Neural cell (in vitro differentiated cells): ENCODE results near the gene HSPB3. TPM values are rescaled to one million over a fixed set of nuclear protein-coding genes. Genes with fewer than 3 reads are reported as not detected.
A peak's percentile ranks its signal among the peaks of the same experiment; 100 is the strongest.
"Not testable (repeated sequence)": the region's sequence is repeated elsewhere in the genome, so short reads cannot be mapped to it uniquely, and the experiment has no call there.

ENCODE experiments used
- H2AFZ ChIP-seq: fragments of 200-600, 300-800 bp; sonication (generic), shearing (Covaris generic); 2 replicates; pipeline ENCODE4 v1.6.0; 2014; ENCODE audit warnings: low read depth, mild to moderate bottlenecking, antibody characterized with exemption, low read length, moderate library complexity
- H3F3A ChIP-seq: fragments of 200-600 bp; shearing (Covaris generic); 2 replicates; pipeline ENCODE4 v1.6.1; 2016; ENCODE audit warnings: mild to moderate bottlenecking, moderate library complexity, mixed read lengths, antibody characterized with exemption, low read length; ENCODE audit not compliant: insufficient read depth, poor library complexity, severe bottlenecking
- H3K27ac ChIP-seq: fragments of 200-600, 300-800 bp; sonication (generic), shearing (Covaris generic); 2 replicates; pipeline ENCODE4 v1.5.1; 2014; ENCODE audit warnings: mild to moderate bottlenecking, low read length, moderate library complexity
- H3K27me3 ChIP-seq: fragments of 300-800, 200-600 bp; sonication (generic), shearing (Covaris generic); 2 replicates; pipeline ENCODE4 v1.6.0; 2014; ENCODE audit warnings: mild to moderate bottlenecking, low read depth, low read length, moderate library complexity; ENCODE audit not compliant: insufficient read depth
- H3K36me3 ChIP-seq: fragments of 300-800, 200-600 bp; sonication (generic), shearing (Covaris generic); 2 replicates; pipeline ENCODE4 v1.5.1; 2014; ENCODE audit warnings: mild to moderate bottlenecking, antibody characterized with exemption, low read length, moderate library complexity; ENCODE audit not compliant: insufficient read depth
- H3K4me2 ChIP-seq: fragments of 300-800, 200-600 bp; sonication (generic), shearing (Covaris generic); 2 replicates; pipeline ENCODE4 v1.6.0; 2014; ENCODE audit warnings: mild to moderate bottlenecking, low read length
- H3K4me3 ChIP-seq: fragments of 300-800, 200-600 bp; sonication (generic), shearing (Covaris generic); 2 replicates; pipeline ENCODE4 v1.5.1; 2014; ENCODE audit warnings: mild to moderate bottlenecking, low read length, moderate library complexity
- H3K79me2 ChIP-seq: fragments of 200-600 bp; shearing (Covaris generic); replicated peaks from 2 replicates; pipeline ENCODE4 v1.6.0; 2014; ENCODE audit warnings: mild to moderate bottlenecking, low read length, moderate library complexity; ENCODE audit not compliant: insufficient read depth
- H3K9ac ChIP-seq: fragments of 300-800, 200-600 bp; sonication (generic), shearing (Covaris generic); 2 replicates; pipeline ENCODE4 v1.6.1; 2016; ENCODE audit warnings: mild to moderate bottlenecking, low read length, mixed read lengths
- H3K9me2 ChIP-seq: fragments of 200-600 bp; shearing (Covaris generic); 2 replicates; pipeline ENCODE4 v1.6.1; 2016; ENCODE audit warnings: mild to moderate bottlenecking, low read length, mixed read lengths; ENCODE audit not compliant: insufficient read depth
- H3K9me3 ChIP-seq: fragments of 200-600, 300-800 bp; sonication (generic), shearing (Covaris generic); 2 replicates; pipeline ENCODE4 v1.6.1; 2016; ENCODE audit warnings: mild to moderate bottlenecking, mixed run types, low read length, moderate library complexity, mixed read lengths
- H4K20me1 ChIP-seq: fragments of 200-600 bp; shearing (Covaris generic); 2 replicates; pipeline ENCODE4 v1.6.1; 2016; ENCODE audit warnings: mild to moderate bottlenecking, mixed run types; ENCODE audit not compliant: insufficient read depth
- CTCF ChIP-seq: fragments of 450-650 bp; IDR thresholded peaks from 2 replicates; pipeline ENCODE4 v1.5.1; 2014; ENCODE audit warnings: antibody characterized with exemption, mild to moderate bottlenecking, moderate library complexity; ENCODE audit not compliant: poor library complexity, severe bottlenecking
- EP300 ChIP-seq: fragments of 450-650 bp; conservative IDR thresholded peaks from 2 replicates; pipeline ENCODE4 v1.6.1; 2014; ENCODE audit warnings: antibody characterized with exemption, mild to moderate bottlenecking, moderate library complexity; ENCODE audit not compliant: poor library complexity, severe bottlenecking
- MXI1 ChIP-seq: fragments of 450-650 bp; conservative IDR thresholded peaks from 2 replicates; pipeline ENCODE4 v1.6.1; 2014; ENCODE audit warnings: antibody characterized with exemption, mild to moderate bottlenecking; ENCODE audit not compliant: poor library complexity, severe bottlenecking
- POLR2AphosphoS5 ChIP-seq: IDR thresholded peaks from 2 replicates; pipeline ENCODE4 v1.6.1; 2012
- RAD21 ChIP-seq: fragments of 450-650 bp; conservative IDR thresholded peaks from 2 replicates; pipeline ENCODE4 v1.6.1; 2014; ENCODE audit warnings: antibody characterized with exemption, mild to moderate bottlenecking, moderate library complexity
- SMC3 ChIP-seq: fragments of 450-650 bp; conservative IDR thresholded peaks from 2 replicates; pipeline ENCODE4 v1.6.1; 2014; ENCODE audit warnings: antibody characterized with exemption, mild to moderate bottlenecking, moderate library complexity; ENCODE audit not compliant: poor library complexity
- TAF1 ChIP-seq: IDR thresholded peaks from 2 replicates; pipeline ENCODE4 v1.6.1; 2012; ENCODE audit warnings: low read depth
- polyA plus RNA-seq: library from polyadenylated mRNA; depleted of rRNA; stranded (reverse); fragments of >200 nt; gene quantifications from 2 replicates; pipeline ENCODE4 v1.2.3, GENCODE V29; 2014

HSPB3 gene
- polyA plus RNA-seq, 1 donor from 2014 or later: not detected

GRCh38 chr5:54415896-54416601, 39.5 kb upstream of the HSPB3 start:
- Histone ChIP-seq H3K9ac (no peak overlapping the region), H3K4me2 (no peak overlapping the region), H3F3A (no peaks in the 10 kb centered on the region), H3K27me3 (no peaks in the 10 kb centered on the region), H3K9me3 (no peaks in the 10 kb centered on the region), H3K27ac (no peak overlapping the region), H3K9me2 (no peaks in the 10 kb centered on the region), H3K36me3 (no peaks in the 10 kb centered on the region), H2AFZ (no peak overlapping the region), H4K20me1 (no peaks in the 10 kb centered on the region), H3K4me3 (no peak overlapping the region), H3K79me2 (no peaks in the 10 kb centered on the region)
- TF ChIP-seq TAF1: no peak
- no peak for TF ChIP-seq MXI1
- no peak for TF ChIP-seq EP300
- TF ChIP-seq CTCF: no peak
- TF ChIP-seq POLR2AphosphoS5: no peak
- no peak for TF ChIP-seq SMC3

GRCh38 chr5:54419573-54420423, 35.7 kb upstream of the HSPB3 start:
- not testable (repeated sequence) for H3K4me3 ChIP-seq, H3K9me3 ChIP-seq, H3K36me3 ChIP-seq, H3K27me3 ChIP-seq, H2AFZ ChIP-seq, H3K9me2 ChIP-seq, H3K9ac ChIP-seq, H3K4me2 ChIP-seq, H3K27ac ChIP-seq, H3F3A ChIP-seq, H3K79me2 ChIP-seq, H4K20me1 ChIP-seq
- peak; percentile 58 for TF ChIP-seq RAD21
- TF ChIP-seq CTCF: peak; percentile 70
- TF ChIP-seq SMC3: peak; percentile 70

GRCh38 chr5:54420511-54420910, 35.0 kb upstream of the HSPB3 start:
- H2AFZ ChIP-seq, H3K9ac ChIP-seq, H3K4me3 ChIP-seq, H3K9me2 ChIP-seq, H3K36me3 ChIP-seq, H4K20me1 ChIP-seq, H3K79me2 ChIP-seq, H3F3A ChIP-seq, H3K27ac ChIP-seq, H3K4me2 ChIP-seq, H3K27me3 ChIP-seq, H3K9me3 ChIP-seq: not testable (repeated sequence)
